LNCAP (cell line): ENCODE data around the gene INTS3.

Experiments used
- CTCF ChIP-seq: fragments of 450-650 bp; IDR thresholded peaks from 2 replicates; pipeline ENCODE4 v1.5.1; 2017; ENCODE audit warnings: mild to moderate bottlenecking

Gene INTS3

GRCh38 chr1:153752571-153753195, 24.8 kb downstream of the INTS3 start:
- no peak for TF ChIP-seq CTCF

DNA sequence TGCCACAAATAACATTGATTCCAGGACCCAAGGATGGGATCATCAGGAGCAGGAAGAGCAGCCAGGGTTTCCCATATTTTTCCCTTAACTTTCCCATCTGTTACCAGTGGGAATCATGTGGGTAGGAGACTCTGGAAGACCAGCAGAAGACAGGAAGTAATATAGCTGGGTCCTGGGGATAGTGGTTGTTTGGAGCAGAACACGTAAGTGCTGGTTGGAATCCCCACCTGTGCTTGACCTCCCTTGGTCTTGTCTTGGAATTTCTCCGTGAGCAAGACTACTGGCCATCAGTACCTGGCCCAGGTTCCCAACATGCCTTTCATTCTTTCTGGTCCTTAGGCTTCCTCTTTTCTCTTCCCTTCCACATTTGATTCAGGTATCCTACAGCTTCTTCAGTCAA, 26.4 kb downstream of the INTS3 start:
- no peak for TF ChIP-seq CTCF

- TF ChIP-seq CTCF, result no peak
Measured at GRCh38 chr1:153760440-153760839, 32.6 kb downstream of the INTS3 start.

DNA sequence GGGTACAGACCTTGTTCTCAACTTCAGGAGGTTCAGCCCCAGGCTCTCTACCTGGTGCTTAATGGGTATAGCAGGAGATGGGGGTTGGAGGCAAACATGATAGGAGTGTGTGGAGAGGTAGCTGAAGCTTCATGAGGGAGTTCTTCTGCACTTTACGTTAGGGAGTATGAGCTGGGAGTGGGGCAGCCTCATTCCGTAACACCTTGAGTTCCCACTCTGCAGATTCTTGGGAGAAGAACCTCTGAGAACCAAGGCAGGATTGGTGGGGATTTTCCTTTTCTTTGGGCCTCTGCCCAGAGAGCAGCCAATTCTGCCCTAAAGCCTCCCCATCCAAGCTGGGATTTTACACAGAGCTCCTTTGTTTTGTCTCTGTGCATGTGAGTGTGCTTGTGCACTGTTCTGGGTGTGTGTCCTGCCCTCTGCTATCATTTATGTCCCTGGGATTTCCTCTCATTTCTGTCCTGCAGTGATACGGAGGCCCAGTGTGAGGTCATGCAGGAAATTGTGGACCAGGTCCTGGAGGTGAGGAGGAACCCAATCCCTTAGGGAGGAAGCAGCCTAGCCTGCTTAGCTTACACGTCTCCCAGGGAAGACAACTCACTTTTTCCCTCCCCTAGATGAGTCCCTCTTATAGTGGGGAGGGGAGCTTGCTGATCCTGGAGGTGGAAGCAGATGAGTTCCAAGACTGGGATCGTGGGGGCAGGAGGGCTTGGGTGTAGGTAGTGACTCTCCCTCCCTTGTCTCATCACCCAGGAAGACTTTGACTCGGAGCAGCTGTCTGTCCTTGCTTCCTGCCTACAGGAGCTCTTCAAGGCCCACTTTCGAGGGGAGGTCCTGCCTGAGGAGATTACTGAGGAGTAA, 35.7 kb downstream of the INTS3 start:
- TF ChIP-seq CTCF, result no peak

DNA sequence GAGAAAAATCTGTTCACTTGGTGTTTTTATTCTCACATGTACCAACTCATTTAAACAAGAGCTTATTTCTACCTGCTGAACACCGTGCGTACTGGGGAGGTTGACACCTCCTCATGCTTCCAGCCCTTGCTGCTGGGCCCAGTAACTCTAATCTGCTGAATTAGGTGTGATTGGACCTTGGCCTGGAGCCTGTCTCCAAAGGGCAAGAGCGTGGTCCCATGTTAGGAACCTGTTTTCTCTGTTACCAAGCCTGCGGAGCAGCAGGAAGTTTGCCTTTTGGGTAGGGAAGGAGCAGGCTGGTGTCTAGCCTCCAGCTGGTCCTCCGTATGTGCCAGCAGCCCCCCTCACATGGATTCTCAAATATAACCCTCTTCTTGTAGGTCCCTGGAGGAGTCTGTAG, 36.5 kb downstream of the INTS3 start:
- no peak for TF ChIP-seq CTCF

- TF ChIP-seq CTCF, result no peak
Measured at GRCh38 chr1:153767519-153767918, 39.7 kb downstream of the INTS3 start.

- TF ChIP-seq CTCF, result no peak
Measured at GRCh38 chr1:153768316-153769181, 40.7 kb downstream of the INTS3 start.
